C4-2B (cell line): ENCODE results near the gene RBFOX2.

Experiments used
- CTCF ChIP-seq: fragments of 450-650 bp; conservative IDR thresholded peaks from 2 replicates; pipeline ENCODE4 v1.5.1; 2017; ENCODE audit warnings: mild to moderate bottlenecking
- ZFX ChIP-seq: fragments of 450-650 bp; IDR thresholded peaks from 2 replicates; pipeline ENCODE4 v1.6.1; 2017

DNA sequence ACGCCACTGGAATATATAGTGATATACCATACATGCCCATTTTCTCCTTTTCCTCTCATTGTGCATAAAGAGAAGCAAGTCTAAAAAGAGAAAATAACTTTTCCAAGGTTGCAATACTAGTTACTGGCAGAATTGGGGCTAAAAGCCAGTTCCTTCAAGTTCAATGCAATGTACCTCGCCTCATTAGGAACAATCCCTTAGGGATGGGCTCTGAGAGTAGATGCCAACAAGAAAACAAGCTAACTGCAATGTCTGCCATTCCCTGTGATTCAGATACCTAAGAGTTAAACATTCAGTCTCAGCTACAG is 114.3 kb downstream of the RBFOX2 start:
- no peak for TF ChIP-seq CTCF
- no peak for TF ChIP-seq ZFX
